Activated T-cell treated with anti-CD3 and anti-CD28 coated beads for 4 hours (primary cell): Measurements from ENCODE around the gene CIAO3.
"Not testable (repeated sequence)": the region's sequence is repeated elsewhere in the genome, so short reads cannot be mapped to it uniquely, and the experiment has no call there.

Experiments used
- DNase-seq: peaks from one replicate; pipeline ENCODE4 v3.0.0-alpha.2; 2020

The CIAO3 gene

GRCh38 chr16:740764-741505, at the start of gene CIAO3:
Gene CIAO3, minus strand, starts transcription at chr16:740997. Its CDS starts 12 bp downstream, at chr16:740985.
- DNase-seq = peak; percentile 90

GRCh38 chr16:790086-790485, 49.3 kb upstream of the CIAO3 start:
- DNase-seq = no peak

- no peak for DNase-seq
Measured at GRCh38 chr16:789191-789850, 48.5 kb upstream of the CIAO3 start.

- DNase-seq = peak; percentile 91
Measured at GRCh38 chr16:788399-789126, 47.8 kb upstream of the CIAO3 start, which contains the start of gene CHTF18. Gene CHTF18, plus strand, starts transcription at chr16:788620. Its CDS starts 65 bp downstream, at chr16:788685.

DNA sequence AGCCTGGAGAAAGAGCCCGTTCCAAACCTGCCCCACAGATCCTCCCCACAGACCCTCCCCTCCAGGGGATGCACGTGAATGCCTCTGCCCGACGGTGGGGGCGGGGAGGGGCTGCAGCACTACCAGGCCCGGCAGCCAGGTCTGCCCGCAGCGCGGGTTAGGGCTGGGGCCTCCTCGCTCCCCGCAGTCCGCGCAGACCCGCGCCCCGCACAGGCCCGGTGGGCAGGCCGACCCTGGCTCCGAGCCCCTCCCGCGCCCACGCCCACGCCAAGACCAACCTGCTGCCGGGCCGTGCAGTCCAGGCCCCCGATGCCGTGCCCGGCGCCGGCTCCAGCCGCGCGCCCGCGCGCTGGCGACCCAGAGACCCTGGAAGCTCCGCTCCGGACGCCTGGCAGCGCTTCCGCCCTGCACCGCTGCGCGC, 47.2 kb upstream of the CIAO3 start, which contains the start of gene RPUSD1:
Gene RPUSD1 (minus strand): TSS at position 404 of the 421 bp plus-strand sequence. CDS start 644 bp downstream, outside the sequence.
- no peak for DNase-seq

DNA sequence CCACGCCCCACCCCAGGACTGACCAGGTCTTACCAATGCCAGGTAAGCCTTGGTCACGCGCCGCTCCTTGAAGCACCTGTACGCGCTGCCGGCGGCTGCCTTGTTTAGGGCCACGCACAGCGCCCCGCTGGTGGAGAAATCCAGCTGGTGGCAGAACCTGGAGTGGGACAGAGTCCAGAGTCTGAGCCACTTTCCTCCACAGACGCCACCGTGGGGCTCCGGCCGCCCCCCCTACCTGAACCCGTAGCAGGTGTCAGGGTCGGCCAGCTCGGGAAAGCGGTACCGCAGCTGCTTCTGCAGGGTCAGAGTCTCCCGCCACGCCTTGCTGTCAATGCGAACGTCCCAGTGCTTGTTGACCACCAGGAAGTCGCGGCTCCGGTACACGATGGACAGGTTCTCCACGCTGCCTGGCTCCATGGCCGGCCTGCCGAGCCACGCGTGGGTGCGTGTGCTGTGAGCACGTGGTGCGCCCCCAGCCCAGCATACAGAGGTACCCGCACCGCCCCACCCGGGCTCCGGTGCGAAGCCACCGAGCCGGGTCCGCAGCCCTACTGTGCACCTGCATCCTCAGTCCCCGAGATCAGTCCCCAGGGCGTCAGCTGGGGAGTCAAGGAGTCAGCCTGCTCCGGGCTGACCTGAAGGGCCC, 46.6 kb upstream of the CIAO3 start:
- DNase-seq = no peak

DNA sequence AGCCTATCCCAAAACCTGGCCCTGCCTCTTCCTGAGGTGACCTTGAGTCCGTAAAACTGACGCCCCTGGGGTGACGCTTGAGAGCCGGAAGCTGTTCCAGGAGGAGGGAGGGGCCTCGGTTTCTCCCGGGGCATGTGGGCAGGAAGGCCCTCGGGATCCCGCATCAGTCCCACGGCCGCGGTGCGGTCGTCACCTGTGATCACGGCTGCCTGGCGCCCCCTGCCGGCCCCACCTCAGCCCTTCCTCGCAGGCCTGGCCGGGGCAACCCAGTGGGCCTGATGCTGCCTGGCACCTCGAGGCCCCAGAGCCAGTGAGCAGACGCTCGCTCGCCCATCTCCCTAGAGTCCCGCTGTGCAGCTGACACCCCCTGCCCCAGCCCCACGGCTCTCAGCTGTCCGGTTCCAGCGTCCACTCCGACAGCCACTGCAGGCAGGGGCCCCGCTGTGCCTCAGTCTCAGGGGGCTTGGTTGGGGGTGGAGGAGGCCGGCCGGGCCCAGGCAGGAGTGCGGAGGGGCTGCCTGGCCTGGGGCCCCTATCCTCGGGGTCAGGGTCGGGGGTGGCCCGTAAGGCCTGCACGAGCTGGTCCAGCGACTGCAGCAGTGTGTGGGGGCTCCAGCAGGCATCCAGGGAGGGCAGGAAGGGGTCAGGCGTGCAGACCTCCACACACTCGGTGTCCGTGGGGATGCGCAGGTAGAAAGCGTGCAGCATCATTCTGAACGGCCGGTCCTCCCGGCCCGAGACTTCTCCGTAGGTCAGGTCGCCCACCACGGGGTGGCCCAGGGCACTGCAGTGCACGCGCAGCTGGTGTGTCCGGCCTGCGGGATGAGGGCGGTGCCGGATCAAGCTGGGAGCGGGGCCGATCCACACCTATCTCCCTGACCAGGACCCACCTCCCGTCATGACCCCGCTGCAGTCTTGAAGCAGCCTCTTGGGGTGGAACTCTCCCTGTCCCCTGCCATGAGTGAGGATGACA, 45.1 kb upstream of the CIAO3 start:
- DNase-seq = peak; percentile 69

GRCh38 chr16:784431-784830, 43.6 kb upstream of the CIAO3 start:
- DNase-seq = no peak

- no peak for DNase-seq
Measured at GRCh38 chr16:783404-784161, 42.8 kb upstream of the CIAO3 start.

GRCh38 chr16:782766-783403, 42.1 kb upstream of the CIAO3 start:
- DNase-seq = no peak

DNA sequence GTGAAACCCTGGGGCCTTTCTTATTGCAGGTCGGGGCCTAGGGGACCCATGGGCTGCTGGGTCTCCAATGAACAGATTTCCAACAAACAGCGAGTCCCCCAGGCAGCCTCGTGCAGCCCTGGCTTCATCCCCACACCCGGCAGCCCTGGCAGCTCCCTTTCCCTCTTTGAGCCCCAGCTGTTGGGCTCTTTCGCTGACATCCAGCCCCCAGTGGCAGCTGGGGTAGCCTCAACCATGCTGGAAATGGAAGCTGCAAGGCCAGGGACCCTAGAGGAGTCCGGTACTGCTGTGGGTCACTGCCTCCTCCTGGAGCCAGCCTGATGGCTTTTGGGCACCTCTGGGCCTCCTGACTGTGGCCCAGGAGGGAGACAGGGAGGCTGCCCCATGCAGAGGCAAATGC, 41.5 kb upstream of the CIAO3 start:
- no peak for DNase-seq

DNA sequence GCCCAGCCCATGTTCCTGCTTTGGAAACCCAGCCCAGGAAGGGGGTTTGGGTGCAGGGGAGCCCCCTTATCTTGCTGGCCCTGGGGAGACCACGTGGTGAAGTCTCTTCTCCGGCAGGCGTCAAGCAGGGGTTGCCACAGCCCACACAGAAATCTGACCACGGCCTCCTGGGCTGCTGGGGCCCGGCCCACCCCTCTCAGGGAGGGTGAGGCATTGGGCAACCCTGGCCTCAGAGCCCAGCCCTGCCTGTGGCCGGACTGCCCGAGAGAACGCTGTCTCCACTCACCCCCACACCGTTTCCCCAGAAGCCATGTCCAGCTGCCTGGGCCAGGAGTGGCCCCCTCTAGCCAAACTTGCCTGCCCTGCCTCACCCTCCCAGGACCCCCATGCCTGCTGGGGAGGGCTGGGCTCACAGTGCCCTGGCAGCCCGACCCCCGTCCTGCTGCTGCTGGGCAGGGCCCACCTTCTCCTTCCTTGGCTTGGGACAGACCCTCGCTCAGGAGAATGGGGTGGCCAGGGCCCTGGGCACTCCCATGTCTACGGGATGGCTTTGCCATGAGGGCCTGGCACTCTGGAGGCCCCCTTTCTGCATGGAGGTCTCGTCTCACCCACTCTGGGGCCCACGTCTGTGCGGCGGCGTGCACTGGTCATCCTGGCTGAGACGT, 40.7 kb upstream of the CIAO3 start:
- DNase-seq = no peak

DNA sequence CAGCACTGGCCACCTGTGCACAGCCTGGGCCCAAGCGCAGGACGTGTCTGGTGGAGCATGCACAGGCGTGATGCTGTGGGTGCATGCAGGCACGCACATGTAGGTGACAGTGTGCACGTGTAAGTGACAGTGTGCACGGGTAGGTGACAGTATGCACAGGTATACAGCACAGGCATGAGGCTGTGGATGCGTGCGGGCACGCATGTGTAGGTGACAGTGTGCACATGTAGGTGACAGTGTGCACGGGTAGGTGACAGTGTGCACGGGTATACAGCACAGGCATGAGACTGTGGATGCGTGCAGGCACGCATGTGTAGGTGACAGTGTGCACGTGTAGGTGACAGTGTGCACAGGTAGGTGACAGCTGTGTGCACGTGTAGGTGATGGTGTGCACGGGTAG, 39.5 kb upstream of the CIAO3 start:
- no peak for DNase-seq

GRCh38 chr16:779561-779960, 38.8 kb upstream of the CIAO3 start:
- no peak for DNase-seq

GRCh38 chr16:778909-779527, 38.2 kb upstream of the CIAO3 start:
- DNase-seq = no peak

DNA sequence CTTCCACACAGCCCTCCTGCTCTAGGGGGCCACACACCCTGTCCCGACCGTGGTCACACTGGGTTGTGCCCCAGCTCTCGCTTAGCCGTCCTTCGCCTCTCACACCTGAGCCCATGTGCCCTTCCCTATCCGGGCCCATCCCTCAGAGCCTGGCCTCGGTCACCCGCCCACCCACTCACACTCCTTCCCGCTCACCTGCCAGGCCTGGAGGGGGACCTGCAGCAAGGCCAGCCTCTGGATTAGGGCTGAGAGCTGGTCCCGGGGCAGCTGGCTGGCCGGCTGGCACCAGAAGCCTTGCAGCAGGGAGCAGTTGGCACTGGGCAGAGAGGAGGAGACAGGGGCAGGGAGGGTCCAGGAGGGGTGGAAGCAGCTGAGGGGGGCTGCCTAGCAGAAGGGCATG, 37.6 kb upstream of the CIAO3 start:
- no peak for DNase-seq

GRCh38 chr16:777826-778225, 37.0 kb upstream of the CIAO3 start:
- DNase-seq = no peak

DNA sequence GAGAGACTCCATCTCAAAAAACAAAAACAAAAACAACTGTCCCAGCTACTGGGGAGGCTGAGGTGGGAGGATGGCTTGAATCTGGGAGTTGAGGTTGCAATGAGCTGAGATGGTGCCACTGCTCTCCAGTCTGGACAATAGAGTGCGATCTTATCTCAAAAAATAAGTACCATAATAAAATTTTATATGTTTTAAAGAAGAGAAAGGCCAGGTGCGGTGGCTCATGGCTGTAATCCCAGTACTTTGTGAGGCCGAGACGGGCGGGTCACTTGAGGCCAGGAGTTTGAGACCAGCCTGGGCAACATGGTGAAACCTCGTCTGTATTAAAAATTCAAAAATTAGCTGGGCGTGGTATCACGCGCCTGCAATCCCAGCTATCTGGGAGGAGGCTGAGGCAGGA, 36.0 kb upstream of the CIAO3 start:
- no peak for DNase-seq

- not testable (repeated sequence) for DNase-seq
Measured at GRCh38 chr16:776298-776697, 35.5 kb upstream of the CIAO3 start.
